Heart left ventricle (tissue), 13 donors: ENCODE results near the gene PPP1R12B.
"Not testable (repeated sequence)": the region's sequence is repeated elsewhere in the genome, so short reads cannot be mapped to it uniquely, and the experiment has no call there.

Experiments used
- CTCF ChIP-seq, 12 donors: fragments of 200-600 bp; sonication (generic) in 4 of 12; IDR thresholded peaks; one replicate each; pipeline versions ENCODE4 v1.5.0 to v1.8.0; 2018 to 2022; ENCODE audit warnings: antibody characterized with exemption in 12 of 12, mild to moderate bottlenecking in 5 of 12
- POLR2A ChIP-seq, 2 donors: fragments of 450-650 bp; IDR thresholded peaks; one replicate each; pipeline ENCODE4 v1.6.1; 2017; ENCODE audit warnings: antibody characterized with exemption in 2 of 2, mild to moderate bottlenecking in 2 of 2, moderate library complexity in 2 of 2
- donor health status: ischemic (EF 13 %, LVEDD 7.1; RV severe dilation, severe dysfunction).
- donor health status: DM: no; HTN: yes; CAD: no.
- donor health status: DM: no; HTN: no; CAD: no.
- donor health status: ischemic (EF 25% LVEDD 6.9; RV normal size, moderate dysfunction).
- donor health status: ischemic (EF 25% LVEDD 5.7; RV mildly dilated, moderate dysfunction).
- donor health status: ischemic (EF 35%, LVEDD 5.7; RV mildly dilated, moderate dysfunction).
- donor health status: nonischemic (EF 11% LVEDD 7.7; RV severe dilation, severe dysfunction).
- donor health status: DM: yes; HTN: yes; CAD: no.
- donor health status: PGD.
- donor health status: ischemic (EF 29% LVEDD 5.4; RV normal size, mild dysfunction).
- donor health status: nonischemic (EF 23%, LVEDD 6.1; RV moderate dilation, normal function).

GRCh38 chr1:202410251-202410650, 61.8 kb downstream of the PPP1R12B start:
- TF ChIP-seq CTCF, POLR2A (IDR thresholded peaks at IDR 0.05): not testable (repeated sequence)
